Left ventricle myocardium inferior (tissue), 1 donor: ENCODE data around the gene NTHL1. TPM values are rescaled to one million over a fixed set of nuclear protein-coding genes. Genes with fewer than 3 reads are reported as not detected.
"Not testable (repeated sequence)": the region's sequence is repeated elsewhere in the genome, so short reads cannot be mapped to it uniquely, and the experiment has no call there.

ENCODE experiments used
- DNase-seq: peaks from one replicate; pipeline ENCODE4 v3.0.0-alpha.2; 2020
- H3K27ac ChIP-seq: fragments of 200-600 bp; replicated peaks from 2 replicates; pipeline ENCODE4 v1.8.0; 2021
- H3K27me3 ChIP-seq: fragments of 200-600 bp; 2 replicates; pipeline ENCODE4 v1.8.0; 2021; ENCODE audit warnings: low read depth
- H3K36me3 ChIP-seq: fragments of 200-600 bp; 2 replicates; pipeline ENCODE4 v1.8.0; 2021
- H3K4me1 ChIP-seq: fragments of 200-600 bp; 2 replicates; pipeline ENCODE4 v1.8.0; 2021
- H3K4me3 ChIP-seq: fragments of 200-600 bp; 2 replicates; pipeline ENCODE4 v1.8.0; 2021; ENCODE audit warnings: mild to moderate bottlenecking, moderate library complexity
- H3K9me3 ChIP-seq: fragments of 200-600 bp; replicated peaks from 2 replicates; pipeline ENCODE4 v1.8.0; 2021
- CTCF ChIP-seq: fragments of 200-600 bp; IDR thresholded peaks from 2 replicates; pipeline ENCODE4 v1.8.0; 2021; ENCODE audit warnings: antibody characterized with exemption, mild to moderate bottlenecking, borderline replicate concordance
- intact Hi-C: fragments of 100-400 bp; cut with micrococcal nuclease; formaldehyde crosslinking; loops from one replicate; pipeline ENCODE4 v1.11.0; 2022
- total RNA-seq: library from RNA; stranded (reverse); fragmentation: NEBNext Ultra II Directional; extraction: Animal tissue kit (Norgen Biotek cat#: 25700); gene quantifications from one replicate; pipeline ENCODE4 v1.2.1, GENCODE V29; 2021
- donor health status: DM: no; HTN: yes; CAD: no; lungs with severe emphysema.

NTHL1 gene
- total RNA-seq, 1 donor from 2014 or later, result 21.7 TPM

- TF ChIP-seq CTCF, result peak; percentile 42
- intact Hi-C loops, result no loop called here
- Histone ChIP-seq H3K27me3 (peaks cover 51% of the 10 kb centered on the region), H3K4me3 (no peak overlapping the region), H3K4me1 (peaks cover 15% of the 10 kb centered on the region), H3K9me3 (no peaks in the 10 kb centered on the region), H3K27ac (no peak overlapping the region), H3K36me3 (no peaks in the 10 kb centered on the region)
- no peak for DNase-seq
Measured at GRCh38 chr16:2016407-2016922, 31.2 kb downstream of the NTHL1 start.

- DNase-seq, result no peak
- H3K4me3 ChIP-seq, result no peak overlapping the region
- H3K4me1 ChIP-seq, result peaks cover 15% of the 10 kb centered on the region
- no peaks in the 10 kb centered on the region for H3K9me3 ChIP-seq
- H3K36me3 ChIP-seq, result no peaks in the 10 kb centered on the region
- intact Hi-C loops, result no loop called here
- H3K27ac ChIP-seq, result no peak overlapping the region
- H3K27me3 ChIP-seq, result peaks cover 45% of the 10 kb centered on the region
- TF ChIP-seq CTCF, result no peak
Measured at GRCh38 chr16:2015947-2016208, 31.8 kb downstream of the NTHL1 start.

GRCh38 chr16:2015117-2015946 lies 32.3 kb downstream of the NTHL1 start:
- H3K4me1 ChIP-seq, result peaks cover 14% of the 10 kb centered on the region
- H3K27ac ChIP-seq, result no peak overlapping the region
- no peaks in the 10 kb centered on the region for H3K36me3 ChIP-seq
- DNase-seq, result no peak
- no peak for TF ChIP-seq CTCF
- no peaks in the 10 kb centered on the region for H3K9me3 ChIP-seq
- no peak overlapping the region for H3K4me3 ChIP-seq
- intact Hi-C loops, result no loop called here
- H3K27me3 ChIP-seq, result peaks cover 40% of the 10 kb centered on the region

- peaks cover 20% of the 10 kb centered on the region for H3K4me1 ChIP-seq
- TF ChIP-seq CTCF, result no peak
- intact Hi-C loops, result no loop called here
- no peak overlapping the region for H3K27ac ChIP-seq
- H3K36me3 ChIP-seq, result no peaks in the 10 kb centered on the region
- H3K27me3 ChIP-seq, result peaks cover 21% of the 10 kb centered on the region
- no peak overlapping the region for H3K4me3 ChIP-seq
- DNase-seq, result no peak
- no peaks in the 10 kb centered on the region for H3K9me3 ChIP-seq
Measured at GRCh38 chr16:2013527-2013926, 34.1 kb downstream of the NTHL1 start.

- H3K4me1 ChIP-seq, result peaks cover 38% of the 10 kb centered on the region
- intact Hi-C loops, H3K27ac ChIP-seq, H3K27me3 ChIP-seq, DNase-seq, H3K4me3 ChIP-seq, H3K9me3 ChIP-seq, H3K36me3 ChIP-seq: not testable (repeated sequence)
Measured at GRCh38 chr16:2011726-2012125, 35.9 kb downstream of the NTHL1 start.

GRCh38 chr16:2009791-2010510 lies 37.7 kb downstream of the NTHL1 start, which contains the start of gene ZNF598:
ZNF598 (minus strand) TSS chr16:2009821.
- H3K36me3 ChIP-seq, result no peaks in the 10 kb centered on the region
- no peaks in the 10 kb centered on the region for H3K27me3 ChIP-seq
- peak; percentile 85 for DNase-seq
- peak within 1 kb of the TSS; percentile 93 for H3K4me3 ChIP-seq
- intact Hi-C loops, result no loop called here
- peaks cover 56% of the 10 kb centered on the region for H3K4me1 ChIP-seq
- no peaks in the 10 kb centered on the region for H3K9me3 ChIP-seq
- TF ChIP-seq CTCF, result no peak
- H3K27ac ChIP-seq, result peak within 1 kb of the TSS; percentile 91
